A549 (cell line): ENCODE measurements around the gene LDLRAD3. TPM values are rescaled to one million over a fixed set of nuclear protein-coding genes. Genes with fewer than 3 reads are reported as not detected.
"Not testable (repeated sequence)": the region's sequence is repeated elsewhere in the genome, so short reads cannot be mapped to it uniquely, and the experiment has no call there.

ENCODE experiments used
- ATAC-seq, 2 experiments: fragments of 200-7000 bp in 1 of 2; fragments of >200 bp in 1 of 2; cut with Nextera tagmentation in 1 of 2; cut with Tn5 transposase in 1 of 2; 3 replicates each; pipeline versions ENCODE4 v1.8.0 to v1.9.1; 2018 to 2020; ENCODE audit warnings: mild to moderate bottlenecking in 1 of 2, moderate library complexity in 1 of 2
- CTCF ChIA-PET: fragments of 300-600 bp; sonication (Branson Sonifier 250); formaldehyde crosslinking; extraction: SDS; loops from one replicate; lab custom pipeline; 2021; ENCODE audit warnings: antibody characterized with exemption, inconsistent platforms; lab: Yijun Ruan, JAX
- POLR2A ChIA-PET: fragments of 350-600 bp; formaldehyde crosslinking; extraction: SDS; loops from one replicate; lab custom pipeline; 2021; ENCODE audit warnings: antibody characterized with exemption, inconsistent platforms; lab: Yijun Ruan, JAX
- DNase-seq, 2 experiments: peaks; one replicate each; pipeline versions ENCODE4 v3.0.0 to v3.0.0-alpha.2; 2011 to 2016; ENCODE audit warnings: low read depth in 1 of 2, low spot score in 1 of 2
- FAIRE-seq: peaks from 2 replicates; lab custom pipeline; 2011; peaks lifted over from hg19 to GRCh38; lab: Jason Lieb, UNC
- H3K27ac ChIP-seq, 2 experiments: fragments of >200 bp; sonication (Bioruptor Twin); formaldehyde crosslinking; 3 replicates each; pipeline ENCODE4 v1.5.1; 2016 to 2017
- H3K4me1 ChIP-seq: fragments of >200 bp; sonication (Bioruptor Twin); formaldehyde crosslinking; 3 replicates; pipeline ENCODE4 v1.6.1; 2016
- H3K4me2 ChIP-seq: fragments of >200 bp; sonication (Bioruptor Twin); formaldehyde crosslinking; 3 replicates; pipeline ENCODE4 v1.6.1; 2016
- H3K4me3 ChIP-seq: fragments of >200 bp; sonication (Bioruptor Twin); formaldehyde crosslinking; 3 replicates; pipeline ENCODE4 v1.5.1; 2016
- H3K9me3 ChIP-seq: fragments of >200 bp; sonication (Bioruptor Twin); formaldehyde crosslinking; 3 replicates; pipeline ENCODE4 v1.6.1; 2016
- CHD4 ChIP-seq: fragments of 200-600 bp; sonication (generic); IDR thresholded peaks from 2 replicates; pipeline ENCODE4 v1.6.1; 2016; ENCODE audit warnings: antibody characterized with exemption, mild to moderate bottlenecking, borderline replicate concordance
- E2F6 ChIP-seq: IDR thresholded peaks from 2 replicates; pipeline ENCODE4 v1.6.1; 2012; ENCODE audit warnings: low read depth, borderline replicate concordance
- EHF ChIP-seq: fragments of 250-450 bp; sonication (Bioruptor Pico); IDR thresholded peaks from 2 replicates; pipeline ENCODE4 v1.5.0; 2020; ENCODE audit warnings: mild to moderate bottlenecking
- ESRRA ChIP-seq: fragments of 150-350 bp; IDR thresholded peaks from 2 replicates; pipeline ENCODE4 v1.6.1; 2014; ENCODE audit warnings: mild to moderate bottlenecking, low read length, borderline replicate concordance
- FOXS1 ChIP-seq: fragments of 250-450 bp; sonication (Bioruptor Pico); IDR thresholded peaks from 2 replicates; pipeline ENCODE4 v1.5.0; 2020; ENCODE audit warnings: mild to moderate bottlenecking, moderate library complexity
- HMGXB4 ChIP-seq: fragments of 250-450 bp; sonication (Bioruptor Pico); IDR thresholded peaks from 2 replicates; pipeline ENCODE4 v1.5.0; 2021; ENCODE audit warnings: mild to moderate bottlenecking, moderate library complexity, borderline replicate concordance
- HOXA7 ChIP-seq: fragments of 250-450 bp; sonication (Bioruptor Pico); IDR thresholded peaks from 2 replicates; pipeline ENCODE4 v1.5.0; 2020; ENCODE audit warnings: mild to moderate bottlenecking, moderate library complexity
- HOXB13 ChIP-seq: fragments of 250-450 bp; sonication (Bioruptor Pico); IDR thresholded peaks from 2 replicates; pipeline ENCODE4 v1.5.0; 2020; ENCODE audit warnings: low read depth, mild to moderate bottlenecking, moderate library complexity
- MAFK ChIP-seq: fragments of 450-650 bp; IDR thresholded peaks from 2 replicates; pipeline ENCODE4 v1.6.1; 2014; ENCODE audit not compliant: partially characterized antibody
- NFE2L2 ChIP-seq: fragments of 150-350 bp; conservative IDR thresholded peaks from 2 replicates; pipeline ENCODE4 v1.6.1; 2014; ENCODE audit warnings: low read length
- NPAS2 ChIP-seq: fragments of 250-450 bp; sonication (Bioruptor Pico); IDR thresholded peaks from 2 replicates; pipeline ENCODE4 v1.8.0; 2022; ENCODE audit warnings: mild to moderate bottlenecking, moderate library complexity, borderline replicate concordance
- PHF8 ChIP-seq: fragments of 200-600 bp; sonication (generic); IDR thresholded peaks from 2 replicates; pipeline ENCODE4 v1.6.1; 2016; ENCODE audit warnings: low read depth, mild to moderate bottlenecking, antibody characterized with exemption, moderate library complexity, borderline replicate concordance
- POLR2AphosphoS2 ChIP-seq: conservative IDR thresholded peaks from 2 replicates; pipeline ENCODE4 v1.6.1; 2012; ENCODE audit warnings: low read length, improper control_type of control experiment, inconsistent platforms
- RNF2 ChIP-seq: fragments of 200-600 bp; sonication (generic); IDR thresholded peaks from 2 replicates; pipeline ENCODE4 v1.6.1; 2016; ENCODE audit warnings: low read depth, mild to moderate bottlenecking, antibody characterized with exemption, moderate library complexity, borderline replicate concordance
- TP53 ChIP-seq: fragments of 250-450 bp; sonication (Bioruptor Pico); IDR thresholded peaks from 2 replicates; pipeline ENCODE4 v1.5.0; 2021; ENCODE audit warnings: mild to moderate bottlenecking, moderate library complexity
- ZC3H11A ChIP-seq: fragments of 450-650 bp; IDR thresholded peaks from 2 replicates; pipeline ENCODE4 v1.6.1; 2014; ENCODE audit warnings: antibody characterized with exemption, mild to moderate bottlenecking
- ZFP36 ChIP-seq: fragments of 450-650 bp; IDR thresholded peaks from 2 replicates; pipeline ENCODE4 v1.6.1; 2014; ENCODE audit warnings: borderline replicate concordance; ENCODE audit not compliant: partially characterized antibody
- ZSCAN20 ChIP-seq: fragments of 250-450 bp; sonication (Bioruptor Pico); IDR thresholded peaks from 2 replicates; pipeline ENCODE4 v1.8.0; 2022; ENCODE audit warnings: mild to moderate bottlenecking, moderate library complexity
- WGBS: methylation state at CpG from one replicate; pipeline ENCODE4 v1.1.6; 2017; ENCODE audit errors: missing lambda C conversion rate; 5-methylcytosine and 5-hydroxymethylcytosine counted together
- polyA plus RNA-seq, 4 experiments: library from polyadenylated mRNA; depleted of rRNA in 3 of 4; stranded (reverse); fragments of >200 nt; fragmentation: RNase III in 1 of 4; extraction: RNeasy Plus Mini Kit Qiagen cat#74134 plus additional on column Dnase treatment in 1 of 4; gene quantifications; 2 replicates in 3 of 4; 3 replicates in 1 of 4; pipeline ENCODE4 v1.2.3, GENCODE V29; 2011 to 2017

The LDLRAD3 gene
- polyA plus RNA-seq, 2 of the 4 experiments (the other 2 are of a cell fraction), result 10.5 to 13.2 TPM

- H3K4me1 ChIP-seq, result no peaks in the 10 kb centered on the region
- no peaks in the 10 kb centered on the region for H3K9me3 ChIP-seq
- 90% methylated on average over 2 of the region's 2 CpGs for WGBS
- CTCF ChIA-PET, result no interaction called here
- TF ChIP-seq HOXA7 (CRISPR knock-in tag) (no peak), PHF8 (no peak), ESRRA (no peak), ZSCAN20 (CRISPR knock-in tag) (no peak), HMGXB4 (CRISPR knock-in tag) (no peak), EHF (no peak)
- no peak overlapping the region for H3K27ac ChIP-seq
- H3K4me2 ChIP-seq, result no peak overlapping the region
- POLR2A ChIA-PET, result no interaction called here
- no peak overlapping the region for H3K4me3 ChIP-seq
- FAIRE-seq (no peak), DNase-seq (no peak), ATAC-seq (no peak)
Measured at GRCh38 chr11:36177836-36178235, 234.0 kb downstream of the LDLRAD3 start.

- 78% methylated on average over 6 of the region's 6 CpGs for WGBS
- Histone ChIP-seq H3K4me3 (no peak overlapping the region), H3K9me3 (no peaks in the 10 kb centered on the region), H3K4me2 (no peak overlapping the region), H3K4me1 (no peaks in the 10 kb centered on the region), H3K27ac (no peak overlapping the region)
- ATAC-seq, result no peak
- DNase-seq, result no peak
- ChIA-PET CTCF (interaction anchor here (1.1 to 1.6 kb wide), 2 partner anchors 19 to 365 kb away, joined by 3 to 6 read pairs; no protein-coding TSS in a partner anchor), POLR2A (no interaction called here)
- TF ChIP-seq POLR2AphosphoS2 (no peak), FOXS1 (CRISPR knock-in tag) (no peak), MAFK (no peak), ZC3H11A (no peak), TP53 (CRISPR knock-in tag) (no peak), CHD4 (no peak), NPAS2 (CRISPR knock-in tag) (no peak), RNF2 (no peak), E2F6 (no peak), HOXB13 (CRISPR knock-in tag) (no peak), PHF8 (no peak), NFE2L2 (no peak)
- no peak for FAIRE-seq
Measured at GRCh38 chr11:36186340-36187175, 242.7 kb downstream of the LDLRAD3 start.

GRCh38 chr11:36187622-36188021, 243.8 kb downstream of the LDLRAD3 start:
- Histone ChIP-seq H3K4me3 (no peak overlapping the region), H3K9me3 (no peaks in the 10 kb centered on the region), H3K27ac (no peak overlapping the region), H3K4me1 (no peaks in the 10 kb centered on the region), H3K4me2 (no peak overlapping the region)
- WGBS, result 95% methylated on average over 3 of the region's 3 CpGs
- ChIA-PET CTCF (interaction anchor here (1.1 kb wide), 1 partner anchor 18 kb away, joined by 3 read pairs; no protein-coding TSS in a partner anchor), POLR2A (no interaction called here)
- DNase-seq (no peak), FAIRE-seq (no peak), ATAC-seq (no peak)
- TF ChIP-seq HOXA7 (CRISPR knock-in tag), result no peak
- no peak for TF ChIP-seq ZFP36
- TF ChIP-seq NPAS2 (CRISPR knock-in tag), result no peak
- TF ChIP-seq EHF, result no peak

- FAIRE-seq, CTCF ChIA-PET, H3K27ac ChIP-seq, H3K4me1 ChIP-seq, H3K9me3 ChIP-seq, ATAC-seq, H3K4me3 ChIP-seq, DNase-seq, H3K4me2 ChIP-seq, POLR2A ChIA-PET: not testable (repeated sequence)
- WGBS, result 83% methylated on average over 1 of the region's 1 CpG
Measured at GRCh38 chr11:36189735-36190134, 245.9 kb downstream of the LDLRAD3 start.
